Natural killer cell (primary cell): Measurements from ENCODE around the gene ACAP1. TPM values are rescaled to one million over a fixed set of nuclear protein-coding genes. Genes with fewer than 3 reads are reported as not detected.

ENCODE experiments used
- ATAC-seq, 3 donors: fragments of 150-1000 bp in 2 of 3; fragments of 200-7000 bp in 1 of 3; cut with Tn5 transposase; 1 replicate in 1 of 3; 2 replicates in 2 of 3; pipeline ENCODE4 v1.10.0; 2021; ENCODE audit warnings: mild to moderate bottlenecking in 2 of 3, moderate library complexity in 2 of 3
- DNase-seq, 2 donors: peaks; one replicate each; pipeline versions ENCODE4 v3.0.0 to v3.0.0-alpha.2; 2013 to 2021; ENCODE audit warnings: mixed read lengths in 1 of 2
- H3K27ac ChIP-seq: one replicate; pipeline ENCODE4 v1.5.1; 2013; ENCODE audit warnings: mild to moderate bottlenecking, low read length
- H3K27me3 ChIP-seq: one replicate; pipeline ENCODE4 v1.6.1; 2013; ENCODE audit warnings: low read length; ENCODE audit not compliant: control insufficient read depth, insufficient read depth
- H3K36me3 ChIP-seq: one replicate; pipeline ENCODE4 v1.6.1; 2013; ENCODE audit warnings: low read length; ENCODE audit not compliant: control insufficient read depth, insufficient read depth
- H3K4me1 ChIP-seq: one replicate; pipeline ENCODE4 v1.6.1; 2013; ENCODE audit warnings: low read length; ENCODE audit not compliant: control insufficient read depth, insufficient read depth
- H3K4me3 ChIP-seq: one replicate; pipeline ENCODE4 v1.5.1; 2013; ENCODE audit warnings: low read length
- H3K9me3 ChIP-seq: one replicate; pipeline ENCODE4 v1.6.1; 2013; ENCODE audit warnings: low read length; ENCODE audit not compliant: control insufficient read depth, insufficient read depth
- H3K27ac Mint-ChIP-seq, 2 donors: one replicate each; pipeline ENCODE4 v1.8.0; 2022; ENCODE audit warnings: mild to moderate bottlenecking in 2 of 2, mixed read lengths in 2 of 2, moderate library complexity in 1 of 2
- H3K27me3 Mint-ChIP-seq, 2 donors: one replicate each; pipeline ENCODE4 v1.8.0; 2022; ENCODE audit warnings: low read depth in 2 of 2, mixed read lengths in 2 of 2
- H3K36me3 Mint-ChIP-seq: one replicate; pipeline ENCODE4 v1.8.0; 2022; ENCODE audit warnings: mixed read lengths
- H3K4me1 Mint-ChIP-seq, 2 donors: one replicate each; pipeline ENCODE4 v1.8.0; 2022; ENCODE audit warnings: mixed read lengths in 2 of 2
- H3K4me3 Mint-ChIP-seq: one replicate; pipeline ENCODE4 v1.8.0; 2022; ENCODE audit warnings: mild to moderate bottlenecking, moderate library complexity, mixed read lengths
- H3K9me3 Mint-ChIP-seq, 2 donors: one replicate each; pipeline ENCODE4 v1.8.0; 2022; ENCODE audit warnings: mixed read lengths in 2 of 2
- CTCF ChIP-seq: fragments of 200-600 bp; IDR thresholded peaks from one replicate; pipeline ENCODE4 v1.8.0; 2022; ENCODE audit warnings: antibody characterized with exemption
- WGBS: methylation state at CpG from one replicate; pipeline ENCODE4 v1.1.7; 2013; ENCODE audit warnings: missing lambda C conversion rate; ENCODE audit not compliant: insufficient coverage; 5-methylcytosine and 5-hydroxymethylcytosine counted together
- intact Hi-C: fragments of 100-400 bp; cut with micrococcal nuclease; formaldehyde crosslinking; loops from one replicate; pipeline ENCODE4 v1.14.2; 2022
- total RNA-seq, 4 donors: library from RNA; stranded (reverse); fragments of 120-200 nt in 1 of 4; gene quantifications; one replicate each; pipeline versions ENCODE4 v1.2.3 to v1.2.4, GENCODE V29; 2013 to 2022

Gene ACAP1
- total RNA-seq, 3 donors from 2014 or later (not counting 1 experiment from before 2014, with no cell fraction given), result 526 to 590 (median 540) TPM

DNA sequence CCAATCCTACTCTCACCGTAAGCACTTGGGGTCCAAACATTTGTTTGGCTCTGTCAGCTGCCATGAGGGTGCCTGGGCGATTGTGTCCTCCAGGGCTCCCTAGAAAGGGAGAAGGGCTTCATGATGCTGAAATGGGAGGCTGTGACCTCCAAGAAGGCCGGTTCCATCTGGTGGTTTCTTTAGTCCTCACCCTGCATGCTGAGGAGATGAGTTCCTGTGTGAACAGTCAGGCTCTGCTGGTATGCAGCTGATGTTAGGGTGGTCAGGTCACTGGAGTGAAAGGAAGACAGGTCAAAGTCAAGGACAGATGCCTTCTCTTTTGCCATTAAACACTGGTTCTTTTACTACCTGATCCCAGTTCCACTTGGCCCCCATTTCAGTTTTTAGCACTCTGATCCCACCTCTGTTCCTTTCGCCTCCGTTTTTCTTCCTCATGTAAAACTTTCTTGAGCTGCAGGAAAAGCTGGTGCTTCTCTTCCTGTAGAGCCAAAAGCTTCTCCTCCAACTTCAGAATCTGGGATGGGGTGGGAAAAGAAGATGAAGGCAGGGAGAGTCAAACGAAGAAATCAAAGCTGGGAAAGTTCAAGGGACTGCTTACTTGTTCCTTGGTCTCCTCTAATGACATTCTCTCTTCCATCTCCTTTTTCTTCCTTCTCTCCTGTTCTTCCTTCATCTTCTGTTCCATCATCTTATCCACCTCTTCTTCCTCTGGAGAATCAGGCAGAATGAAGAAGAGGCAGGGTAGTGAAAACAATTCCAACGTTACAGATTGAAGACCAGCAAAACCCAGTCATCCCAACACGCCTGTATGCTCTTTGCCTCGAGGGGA lies 22.2 kb upstream of the ACAP1 start:
- whole genome bisulfite sequencing, result 53% methylated on average over 8 of the region's 9 CpGs
- H3K27ac Mint-ChIP-seq, result peak overlapping the region; percentile 91 to 99
- no peak for TF ChIP-seq CTCF
- no peaks in the 10 kb centered on the region for H3K9me3 Mint-ChIP-seq
- H3K4me1 ChIP-seq, result peaks cover 52% of the 10 kb centered on the region
- no peaks in the 10 kb centered on the region for H3K27me3 ChIP-seq
- no peaks in the 10 kb centered on the region for H3K9me3 ChIP-seq
- DNase-seq (peak in 1 of 2 donors; percentile 16), ATAC-seq (no peak)
- H3K36me3 ChIP-seq, result peaks cover 55% of the 10 kb centered on the region
- peaks cover 42 to 66% of the 10 kb centered on the region in 2 donors for H3K4me1 Mint-ChIP-seq
- intact Hi-C loops, result loop anchor here (2.0 kb wide), 1 partner anchor 15 kb away; the partner anchor contains the start of gene NEURL4
- peak overlapping the region; percentile 51 for H3K4me3 ChIP-seq
- peak overlapping the region; percentile 58 for H3K27ac ChIP-seq
- H3K36me3 Mint-ChIP-seq, result peaks cover 17% of the 10 kb centered on the region
- H3K27me3 Mint-ChIP-seq, result no peaks in the 10 kb centered on the region
- H3K4me3 Mint-ChIP-seq, result peak overlapping the region; percentile 84

DNA sequence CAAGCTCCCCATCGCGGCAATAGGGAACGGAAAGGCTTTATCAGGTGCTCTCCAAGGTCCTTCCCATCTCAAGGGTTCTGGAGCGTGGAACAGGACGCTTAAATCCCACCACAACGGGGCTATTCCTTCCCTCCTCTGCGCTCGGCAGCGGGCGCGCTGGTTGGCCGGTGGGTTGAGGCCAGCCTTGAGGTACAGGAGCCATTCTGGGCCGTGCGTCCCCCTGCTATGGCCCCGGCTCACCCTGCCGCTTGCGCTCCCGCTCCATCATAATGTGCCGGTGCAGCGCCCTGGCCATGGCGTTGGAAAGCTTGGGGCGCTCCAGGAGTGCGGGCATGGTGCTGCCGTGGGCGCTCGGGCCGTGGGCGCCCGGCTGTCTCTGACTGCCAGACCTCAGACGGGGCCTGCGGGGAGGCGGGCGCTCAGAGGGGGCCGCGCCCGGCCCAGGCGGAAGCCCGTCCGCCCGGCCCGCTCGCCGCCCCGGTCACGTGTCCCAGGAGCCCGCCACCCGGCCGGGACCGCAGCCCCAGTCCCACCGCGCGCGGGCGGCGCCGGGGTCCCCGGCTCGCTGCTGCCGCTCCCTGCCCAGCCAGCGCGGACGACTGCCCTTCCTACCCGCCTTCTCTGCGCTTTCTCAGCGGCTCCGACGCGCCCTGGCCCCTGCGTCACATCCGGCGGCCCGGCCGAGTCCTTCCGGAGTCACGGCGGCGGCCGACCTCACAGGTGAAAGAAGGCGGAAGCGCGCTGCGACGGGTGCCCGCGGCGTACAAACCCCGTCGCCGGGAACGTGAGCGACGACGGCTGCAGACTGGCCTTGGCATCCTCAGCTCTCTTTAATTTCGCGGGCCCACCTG lies 21.4 kb upstream of the ACAP1 start, which contains the start of gene GPS2:
Gene GPS2 (minus strand): TSS at position 642 of the 851 bp plus-strand sequence. CDS start 308 bp downstream, at position 334.
- Histone ChIP-seq H3K27ac (peak within 1 kb of the TSS; percentile 86), H3K36me3 (peaks cover 48% of the 10 kb centered on the region), H3K27me3 (no peaks in the 10 kb centered on the region), H3K9me3 (no peaks in the 10 kb centered on the region), H3K4me3 (peak within 1 kb of the TSS; percentile 66), H3K4me1 (peaks cover 44% of the 10 kb centered on the region)
- under 1% methylated on average over 95 of the region's 95 CpGs for WGBS
- peaks cover 34 to 57% of the 10 kb centered on the region in 2 donors for H3K4me1 Mint-ChIP-seq
- no peaks in the 10 kb centered on the region for H3K9me3 Mint-ChIP-seq
- no peaks in the 10 kb centered on the region for H3K27me3 Mint-ChIP-seq
- peaks cover 12% of the 10 kb centered on the region for H3K36me3 Mint-ChIP-seq
- no peak for TF ChIP-seq CTCF
- DNase-seq (peak; percentile 94 to 95), ATAC-seq (peak; percentile 83 to 87 (median 86))
- peak within 1 kb of the TSS; percentile 97 for H3K4me3 Mint-ChIP-seq
- intact Hi-C loops, result loop anchor here (2.0 kb wide), 1 partner anchor 14 kb away; the partner anchor contains the start of gene NEURL4
- peak within 1 kb of the TSS; percentile 91 to 99 for H3K27ac Mint-ChIP-seq

DNA sequence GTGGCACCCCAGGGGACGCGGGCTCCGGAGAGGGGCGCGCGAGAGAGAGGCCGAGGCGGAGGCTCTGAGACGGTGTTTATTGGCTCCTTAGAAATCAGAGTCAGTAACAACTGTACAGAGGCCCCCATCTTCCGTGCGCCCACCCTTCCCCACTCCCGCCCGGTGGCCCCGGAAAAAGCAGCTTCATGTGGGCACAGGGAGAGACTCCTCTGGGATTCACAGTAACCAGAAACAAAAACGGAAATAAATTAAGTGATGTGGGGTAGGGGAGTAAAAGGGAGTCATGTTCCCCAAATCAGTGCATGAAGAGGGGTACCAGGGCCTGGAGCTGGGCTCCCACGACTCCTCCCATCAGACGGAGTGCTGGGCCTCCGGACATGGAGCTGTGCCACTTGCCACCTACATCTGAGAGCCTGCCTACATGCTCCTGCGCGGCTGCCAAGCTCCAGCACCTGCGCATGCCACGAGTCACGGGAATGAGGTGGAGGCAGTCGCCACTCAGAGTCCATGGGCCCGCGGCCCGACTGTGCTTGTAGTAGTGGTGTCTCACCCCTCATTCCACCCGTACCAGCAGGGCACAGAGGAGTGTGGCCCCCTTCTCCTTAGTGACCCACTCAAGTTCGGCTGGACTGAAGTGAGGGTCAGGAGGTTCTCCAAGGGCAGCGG lies 20.6 kb upstream of the ACAP1 start:
- Mint-ChIP-seq H3K27ac (peak overlapping the region; percentile 91 to 99), H3K4me3 (peak overlapping the region; percentile 97), H3K4me1 (peaks cover 26 to 50% of the 10 kb centered on the region in 2 donors), H3K9me3 (no peaks in the 10 kb centered on the region), H3K36me3 (peaks cover 4% of the 10 kb centered on the region), H3K27me3 (no peaks in the 10 kb centered on the region)
- H3K36me3 ChIP-seq, result peaks cover 46% of the 10 kb centered on the region
- DNase-seq, result peak in 1 of 2 donors; percentile 17
- no peak for TF ChIP-seq CTCF
- ATAC-seq, result no peak
- H3K9me3 ChIP-seq, result no peaks in the 10 kb centered on the region
- WGBS, result 47% methylated on average over 28 of the region's 30 CpGs
- peaks cover 41% of the 10 kb centered on the region for H3K4me1 ChIP-seq
- no peaks in the 10 kb centered on the region for H3K27me3 ChIP-seq
- intact Hi-C loops, result loop anchor here (2.0 kb wide), 1 partner anchor 13 kb away; the partner anchor contains the start of gene NEURL4
- peak overlapping the region; percentile 66 for H3K4me3 ChIP-seq
- peak overlapping the region; percentile 86 for H3K27ac ChIP-seq
